Left renal pelvis (tissue), 4 donors: Measurements from ENCODE around the gene LCE1A. TPM values are rescaled to one million over a fixed set of nuclear protein-coding genes. Genes with fewer than 3 reads are reported as not detected.

ENCODE experiments used
- DNase-seq, 4 donors: peaks; one replicate each; pipeline ENCODE4 v3.0.0-alpha.2; 2013; ENCODE audit warnings: low read depth in 4 of 4, low spot score in 3 of 4
- polyA plus RNA-seq, 4 donors: library from polyadenylated mRNA; unstranded; fragments of 120-200 nt; gene quantifications; one replicate each; pipeline ENCODE4 v1.2.1, GENCODE V29; 2013; ENCODE audit not compliant: insufficient read length in 4 of 4

The LCE1A gene, protein sequence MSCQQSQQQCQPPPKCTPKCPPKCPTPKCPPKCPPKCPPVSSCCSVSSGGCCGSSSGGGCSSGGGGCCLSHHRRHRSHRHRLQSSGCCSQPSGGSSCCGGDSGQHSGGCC
- polyA plus RNA-seq = not detected

DNA sequence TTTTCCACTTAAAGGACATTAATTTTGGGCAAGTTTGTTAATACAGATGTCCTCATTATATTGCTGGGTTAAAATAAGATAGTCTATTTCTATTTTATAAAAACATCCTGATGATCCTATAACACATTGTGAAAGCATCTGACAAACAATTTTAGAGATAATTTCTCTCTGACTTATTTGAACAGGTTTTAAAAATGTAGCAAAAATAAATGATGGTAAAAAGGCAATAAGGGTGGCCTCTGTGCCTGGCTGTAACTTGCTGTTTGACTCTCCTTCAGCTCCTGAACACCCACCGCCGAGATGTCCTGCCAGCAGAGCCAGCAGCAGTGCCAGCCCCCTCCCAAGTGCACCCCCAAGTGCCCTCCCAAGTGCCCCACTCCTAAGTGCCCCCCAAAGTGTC, at the start of gene LCE1A:
Gene LCE1A (plus strand): TSS at position 301 of the 400 bp plus-strand sequence. CDS start 0 bp downstream, at position 301.
- no peak for DNase-seq

GRCh38 chr1:152777510-152778137, 49.6 kb upstream of the LCE1A start:
- DNase-seq = no peak

- DNase-seq = no peak
These were observed 44.2 kb upstream of the LCE1A start for GRCh38 chr1:152783095-152783494.

- no peak for DNase-seq
These were observed 41.2 kb upstream of the LCE1A start, which contains the start of gene LCE1E for GRCh38 chr1:152786077-152786476. TSS of gene LCE1E (plus strand) at chr1:152786257. CDS start at chr1:152787300, 1,043 bp downstream.

DNA sequence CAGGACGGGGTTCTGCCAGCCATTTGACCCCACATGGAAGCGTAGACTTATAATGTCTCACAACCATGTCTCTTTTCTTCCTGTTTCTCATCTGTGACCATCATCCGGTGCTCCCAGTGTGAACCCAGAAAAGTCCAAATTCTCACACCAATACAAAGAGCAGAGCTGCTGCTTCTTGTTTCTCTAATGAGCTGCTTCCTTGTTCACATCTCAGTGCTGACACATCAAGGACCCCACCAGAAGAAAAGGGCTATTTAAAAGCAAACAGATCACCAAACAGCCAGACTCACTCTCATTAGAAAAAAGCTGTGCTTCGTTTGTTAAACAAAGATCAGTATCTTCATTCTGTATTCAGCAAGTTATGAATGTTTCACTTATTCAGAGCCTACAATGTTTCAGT, 31.6 kb upstream of the LCE1A start:
- no peak for DNase-seq

GRCh38 chr1:152796421-152796820, 30.9 kb upstream of the LCE1A start, which contains the start of gene LCE1D:
TSS of gene LCE1D (plus strand) at chr1:152796721. CDS start at chr1:152797795, 1,074 bp downstream.
- DNase-seq = no peak

DNA sequence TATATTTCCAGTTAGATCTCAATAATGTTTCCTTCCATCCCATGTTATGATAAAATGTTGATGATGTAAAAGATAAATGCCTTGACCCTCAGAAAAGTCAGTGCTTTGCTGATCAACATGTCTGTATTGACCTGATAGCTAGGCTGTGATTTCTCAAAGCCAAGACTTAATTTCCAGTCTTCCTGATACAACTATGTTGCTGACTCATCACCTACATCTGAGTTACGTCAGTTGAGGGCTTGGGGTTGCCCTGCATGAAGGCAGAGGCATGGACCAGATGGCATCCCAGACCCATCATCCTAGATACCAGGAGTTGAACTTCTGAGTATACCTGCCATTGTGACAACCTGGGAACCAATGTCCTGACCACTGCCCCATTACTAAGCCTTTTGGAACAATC, 25.9 kb upstream of the LCE1A start:
- DNase-seq = no peak

GRCh38 chr1:152806576-152806975, 20.7 kb upstream of the LCE1A start, which contains the start of gene LCE1C:
TSS of gene LCE1C (minus strand) at chr1:152806651. CDS start at chr1:152805478, 1,173 bp downstream.
- DNase-seq = no peak

DNA sequence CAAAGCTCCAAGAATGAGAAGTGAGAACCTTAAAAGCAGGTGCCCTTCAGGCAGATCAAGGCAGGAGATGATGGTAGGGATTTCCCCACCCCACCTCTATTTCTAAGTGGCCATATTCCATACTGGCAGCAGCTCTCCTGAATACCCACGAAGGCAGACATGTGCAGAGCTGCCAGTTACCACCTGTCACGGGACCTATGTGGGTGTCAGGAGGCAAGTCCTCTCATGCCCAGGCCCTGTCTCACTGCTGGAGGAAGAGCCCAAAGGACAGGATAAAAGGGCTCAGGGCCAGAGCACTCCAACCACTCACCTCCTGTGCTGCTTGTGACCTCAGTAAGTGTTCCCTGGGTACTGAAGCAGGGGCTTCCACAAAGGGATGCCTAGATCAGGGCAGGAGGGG, 16.2 kb upstream of the LCE1A start:
- DNase-seq = no peak

DNA sequence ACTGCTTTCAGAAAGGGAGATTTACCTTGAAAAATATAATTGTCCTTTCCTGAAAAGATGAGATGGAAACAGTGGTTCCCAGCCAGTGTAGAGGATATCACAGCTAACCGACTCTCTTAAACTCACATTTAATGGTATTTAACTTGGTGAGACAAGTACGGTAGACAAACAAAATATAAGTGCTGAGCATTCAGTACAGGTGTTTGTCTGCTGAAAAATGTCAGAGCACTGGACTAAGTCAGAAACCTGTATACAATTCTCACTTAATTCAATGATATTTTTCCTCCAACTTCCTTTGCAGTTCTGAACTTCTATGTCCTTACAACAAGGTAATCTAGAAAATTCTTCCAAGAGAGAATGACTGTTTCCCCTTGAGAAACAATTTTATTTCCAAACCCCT, 15.6 kb upstream of the LCE1A start, which contains the start of gene LCE1B:
Gene LCE1B (plus strand): TSS at position 301 of the 400 bp plus-strand sequence. CDS start 476 bp downstream, outside the sequence.
- no peak for DNase-seq

GRCh38 chr1:152817309-152817708, 10.0 kb upstream of the LCE1A start:
- DNase-seq = no peak

DNA sequence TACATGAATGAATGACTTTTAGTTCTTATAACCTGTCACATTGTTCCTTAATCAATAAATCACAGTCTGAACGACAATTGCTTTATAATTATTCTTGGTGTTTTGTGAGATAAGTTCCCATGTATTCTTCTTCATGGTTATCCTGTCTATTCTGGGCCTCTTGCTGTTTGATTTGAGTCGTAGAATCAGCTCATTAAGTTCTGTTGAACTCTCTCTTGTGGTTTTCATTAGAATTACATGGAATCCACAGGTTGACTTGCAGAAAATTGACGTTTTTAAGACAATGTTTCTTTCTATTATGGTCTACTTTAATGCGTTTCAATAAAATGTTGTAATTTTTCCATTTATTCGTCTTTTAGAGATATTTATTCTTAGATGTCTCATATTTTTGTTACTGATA, 4.0 kb upstream of the LCE1A start:
- no peak for DNase-seq

DNA sequence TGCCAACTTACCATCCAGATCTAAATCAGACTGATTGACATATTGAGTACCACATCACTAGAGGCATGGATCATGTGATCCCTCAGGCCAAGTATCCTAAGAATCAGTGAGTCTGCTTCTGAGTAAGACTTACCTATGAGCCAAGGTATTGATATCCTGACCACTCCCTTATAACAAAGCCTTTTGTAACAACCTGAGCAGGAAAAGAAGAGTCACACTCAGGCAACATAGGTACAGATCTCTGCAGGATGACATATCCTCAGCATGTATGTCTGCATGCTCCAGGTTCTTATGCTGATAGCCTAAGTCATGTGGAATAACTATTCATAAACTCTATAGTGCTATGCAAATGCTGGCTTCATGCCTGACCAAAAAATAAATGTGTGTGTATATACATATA, 2.3 kb upstream of the LCE1A start:
- DNase-seq = no peak

GRCh38 chr1:152836870-152837269, 9.6 kb downstream of the LCE1A start:
- no peak for DNase-seq

DNA sequence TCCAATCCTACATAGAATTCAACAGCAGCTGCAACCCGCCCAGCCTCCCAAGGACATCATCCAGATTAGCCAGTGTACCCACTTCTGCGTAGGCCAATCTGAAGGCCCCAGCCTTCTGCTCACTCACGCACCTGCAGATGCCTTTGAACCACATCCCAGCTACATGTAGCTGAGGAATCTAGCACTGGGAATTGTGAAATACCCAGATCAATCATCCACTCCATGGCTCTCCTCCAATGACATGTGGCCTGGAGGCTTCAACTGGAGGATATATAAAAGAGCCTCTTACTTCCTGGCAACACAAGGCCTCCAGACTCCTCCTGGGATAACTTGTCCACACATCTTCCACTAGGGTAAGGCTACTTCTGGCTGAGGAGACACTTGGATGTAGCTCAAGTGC, 15.3 kb downstream of the LCE1A start, which contains the start of gene LCE6A:
Gene LCE6A (plus strand): TSS at position 301 of the 400 bp plus-strand sequence. CDS start 665 bp downstream, outside the sequence.
- DNase-seq = no peak

GRCh38 chr1:152855661-152856060, 28.4 kb downstream of the LCE1A start:
- no peak for DNase-seq

DNA sequence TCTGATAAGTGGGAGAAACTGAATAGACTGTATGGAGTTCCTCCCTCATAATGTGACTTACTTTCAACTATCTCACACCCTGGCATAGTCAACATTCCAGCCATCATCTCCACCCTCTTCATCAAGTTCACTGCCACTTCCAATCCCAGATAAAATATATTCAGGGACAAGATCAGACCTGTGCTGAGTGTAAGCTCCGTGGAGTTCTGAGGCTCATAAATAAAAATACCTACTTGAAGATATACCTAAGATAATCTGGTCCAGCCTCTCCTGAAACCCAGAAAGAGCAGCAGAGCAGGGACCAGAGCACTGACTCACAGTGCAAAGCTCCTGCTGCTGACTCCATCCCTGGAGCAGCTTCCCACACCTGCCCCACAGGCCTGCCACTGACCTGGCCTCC, 30.8 kb downstream of the LCE1A start:
- no peak for DNase-seq

DNA sequence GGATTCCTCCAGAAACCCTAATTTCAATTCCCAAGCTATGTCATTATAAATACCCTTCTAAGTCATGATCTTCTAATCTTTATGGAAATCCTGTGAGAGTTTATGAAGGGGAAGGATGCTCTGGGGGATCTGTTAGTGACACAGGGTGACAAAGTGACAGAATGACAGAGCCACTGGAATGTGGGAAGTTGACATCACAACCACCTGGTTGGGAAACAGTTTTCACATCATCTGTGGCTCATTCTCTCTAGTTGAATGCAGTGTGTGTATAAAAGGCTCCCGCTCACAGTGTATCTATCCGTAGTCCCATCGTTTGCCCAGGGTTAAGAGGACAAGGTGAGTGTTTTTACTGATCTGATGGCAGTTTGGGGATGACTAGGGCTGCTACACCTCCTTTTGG, 32.4 kb downstream of the LCE1A start, which contains the start of gene LCE7A:
Gene LCE7A (plus strand): TSS at position 301 of the 400 bp plus-strand sequence. CDS start 702 bp downstream, outside the sequence.
- no peak for DNase-seq

- DNase-seq = no peak
These were observed 32.9 kb downstream of the LCE1A start for GRCh38 chr1:152860129-152860528.

DNA sequence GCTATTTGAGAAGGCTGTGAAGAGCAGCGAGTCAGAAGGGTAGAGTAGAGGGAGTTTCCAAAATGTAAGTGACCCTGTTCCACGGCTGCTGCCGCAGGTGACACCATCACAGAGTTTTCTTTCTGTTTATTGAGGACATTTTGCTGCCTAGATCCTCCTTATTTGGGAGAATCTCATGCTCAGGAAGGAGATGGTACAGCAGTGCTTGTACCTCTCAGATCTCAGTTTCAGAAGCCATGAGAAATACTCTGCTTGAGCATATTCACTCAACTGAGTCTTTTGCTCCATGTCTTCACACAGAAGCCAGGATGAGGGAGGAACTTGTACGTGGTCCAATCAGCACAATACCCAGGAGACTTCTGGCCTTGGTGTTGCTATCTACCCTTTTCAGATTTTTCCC, 34.1 kb downstream of the LCE1A start:
- DNase-seq = no peak

GRCh38 chr1:152864443-152864842, 37.2 kb downstream of the LCE1A start:
- no peak for DNase-seq

- no peak for DNase-seq
These were observed 39.0 kb downstream of the LCE1A start for GRCh38 chr1:152866321-152866720.
